Measurements from ENCODE around the gene GATD1.

Gene GATD1

DNA sequence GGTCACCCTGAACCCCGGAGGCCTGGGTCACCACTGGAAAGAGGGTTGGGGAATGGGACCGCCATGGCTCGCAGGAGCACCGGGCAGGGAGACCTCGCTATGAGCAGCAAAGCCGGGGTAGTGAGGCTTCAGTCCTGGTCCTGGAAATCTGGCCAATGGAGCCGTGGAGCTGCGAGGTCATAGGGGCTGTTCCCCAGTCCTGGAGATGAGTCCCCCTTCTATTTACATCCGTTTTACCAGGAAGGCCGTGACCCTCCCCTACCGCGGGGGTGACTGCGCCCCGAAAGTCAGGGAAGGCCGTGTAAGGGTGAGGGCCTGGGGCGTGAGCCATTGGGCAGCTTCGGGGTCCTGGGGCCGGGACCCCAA lies 27.3 kb upstream of the GATD1 start:
- Histone ChIP-seq H3K4me1 (ENCODE audit: control insufficient read depth, insufficient read depth, low read length) (no peaks in the 10 kb centered on the region), H3K9me3 (ENCODE audit: control insufficient read depth, insufficient read depth, low read depth, low read length) (no peaks in the 10 kb centered on the region), H3K36me3 (ENCODE audit: control insufficient read depth in 2 of 2, insufficient read depth in 1 of 2, low read length in 2 of 2) (peaks cover 0 to 46% of the 10 kb centered on the region in 2 experiments; a peak in 1 of 3 replicates), H3K4me3 (ENCODE audit: low read depth, low read length) (peak overlapping the region; percentile 60), H3K27ac (ENCODE audit: extremely low read depth, low read depth, low read length) (peak overlapping the region; percentile 81)
- CTCF ChIA-PET: interaction anchor here (1.0 to 1.1 kb wide), 2 partner anchors 15 to 34 kb away, joined by 3 read pairs; no protein-coding TSS in a partner anchor
- POLR2A ChIA-PET: interaction anchor here (1.0 to 5.2 kb wide), 2 partner anchors 13 to 236 kb away, joined by 3 to 42 read pairs; partner anchors contain the start of gene PNPLA2
- TF ChIP-seq, protein P1, sequence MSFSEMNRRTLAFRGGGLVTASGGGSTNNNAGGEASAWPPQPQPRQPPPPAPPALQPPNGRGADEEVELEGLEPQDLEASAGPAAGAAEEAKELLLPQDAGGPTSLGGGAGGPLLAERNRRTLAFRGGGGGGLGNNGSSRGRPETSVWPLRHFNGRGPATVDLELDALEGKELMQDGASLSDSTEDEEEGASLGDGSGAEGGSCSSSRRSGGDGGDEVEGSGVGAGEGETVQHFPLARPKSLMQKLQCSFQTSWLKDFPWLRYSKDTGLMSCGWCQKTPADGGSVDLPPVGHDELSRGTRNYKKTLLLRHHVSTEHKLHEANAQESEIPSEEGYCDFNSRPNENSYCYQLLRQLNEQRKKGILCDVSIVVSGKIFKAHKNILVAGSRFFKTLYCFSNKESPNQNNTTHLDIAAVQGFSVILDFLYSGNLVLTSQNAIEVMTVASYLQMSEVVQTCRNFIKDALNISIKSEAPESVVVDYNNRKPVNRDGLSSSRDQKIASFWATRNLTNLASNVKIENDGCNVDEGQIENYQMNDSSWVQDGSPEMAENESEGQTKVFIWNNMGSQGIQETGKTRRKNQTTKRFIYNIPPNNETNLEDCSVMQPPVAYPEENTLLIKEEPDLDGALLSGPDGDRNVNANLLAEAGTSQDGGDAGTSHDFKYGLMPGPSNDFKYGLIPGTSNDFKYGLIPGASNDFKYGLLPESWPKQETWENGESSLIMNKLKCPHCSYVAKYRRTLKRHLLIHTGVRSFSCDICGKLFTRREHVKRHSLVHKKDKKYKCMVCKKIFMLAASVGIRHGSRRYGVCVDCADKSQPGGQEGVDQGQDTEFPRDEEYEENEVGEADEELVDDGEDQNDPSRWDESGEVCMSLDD (tag by site-specific recombination; IDR thresholded peaks at IDR 0.05): peak; percentile 66
- TF ChIP-seq ZNF423 (tag by site-specific recombination; IDR thresholded peaks at IDR 0.05) (no peak), ZNF510 (tag by site-specific recombination; IDR thresholded peaks at IDR 0.05; ENCODE audit: insufficient replicate concordance) (no peak), ZNF433 (tag by site-specific recombination; IDR thresholded peaks at IDR 0.05; ENCODE audit: low read depth) (no peak), ZFP41 (tag by site-specific recombination; IDR thresholded peaks at IDR 0.05; ENCODE audit: borderline replicate concordance) (no peak), ZNF777 (tag by site-specific recombination; IDR thresholded peaks at IDR 0.05; ENCODE audit: borderline replicate concordance) (no peak), ZSCAN23 (tag by site-specific recombination; IDR thresholded peaks at IDR 0.05) (no peak), IKZF3 (tag by site-specific recombination; IDR thresholded peaks at IDR 0.05) (no peak), ZNF341 (tag by site-specific recombination; IDR thresholded peaks at IDR 0.05; ENCODE audit: low read depth) (peak; percentile 48), TSHZ1 (tag by site-specific recombination; IDR thresholded peaks at IDR 0.05; ENCODE audit: borderline replicate concordance) (no peak), GFI1B (tag by site-specific recombination; IDR thresholded peaks at IDR 0.05) (no peak), BCL11B (tag by site-specific recombination; IDR thresholded peaks at IDR 0.05; ENCODE audit: low read depth) (no peak), ZNF791 (tag by site-specific recombination; IDR thresholded peaks at IDR 0.05) (no peak), REPIN1 (tag by site-specific recombination; IDR thresholded peaks at IDR 0.05; ENCODE audit: low read depth) (no peak), ZXDB (tag by site-specific recombination; IDR thresholded peaks at IDR 0.05) (no peak), ZNF639 (tag by site-specific recombination; IDR thresholded peaks at IDR 0.05) (no peak), ZNF391 (tag by site-specific recombination; IDR thresholded peaks at IDR 0.05; ENCODE audit: borderline replicate concordance, low read depth) (no peak), MEIS1 (CRISPR knock-in tag; IDR thresholded peaks at IDR 0.05; ENCODE audit: borderline replicate concordance) (no peak), ZNF335 (tag by site-specific recombination; conservative IDR thresholded peaks at IDR 0.05) (0 out of 2 replicates have a peak, but pooled peaks have one; percentile 1), KLF16 (tag by site-specific recombination; IDR thresholded peaks at IDR 0.05) (no peak), ZEB2 (tag by site-specific recombination; IDR thresholded peaks at IDR 0.05) (no peak)
- TF ChIP-seq, protein P2, sequence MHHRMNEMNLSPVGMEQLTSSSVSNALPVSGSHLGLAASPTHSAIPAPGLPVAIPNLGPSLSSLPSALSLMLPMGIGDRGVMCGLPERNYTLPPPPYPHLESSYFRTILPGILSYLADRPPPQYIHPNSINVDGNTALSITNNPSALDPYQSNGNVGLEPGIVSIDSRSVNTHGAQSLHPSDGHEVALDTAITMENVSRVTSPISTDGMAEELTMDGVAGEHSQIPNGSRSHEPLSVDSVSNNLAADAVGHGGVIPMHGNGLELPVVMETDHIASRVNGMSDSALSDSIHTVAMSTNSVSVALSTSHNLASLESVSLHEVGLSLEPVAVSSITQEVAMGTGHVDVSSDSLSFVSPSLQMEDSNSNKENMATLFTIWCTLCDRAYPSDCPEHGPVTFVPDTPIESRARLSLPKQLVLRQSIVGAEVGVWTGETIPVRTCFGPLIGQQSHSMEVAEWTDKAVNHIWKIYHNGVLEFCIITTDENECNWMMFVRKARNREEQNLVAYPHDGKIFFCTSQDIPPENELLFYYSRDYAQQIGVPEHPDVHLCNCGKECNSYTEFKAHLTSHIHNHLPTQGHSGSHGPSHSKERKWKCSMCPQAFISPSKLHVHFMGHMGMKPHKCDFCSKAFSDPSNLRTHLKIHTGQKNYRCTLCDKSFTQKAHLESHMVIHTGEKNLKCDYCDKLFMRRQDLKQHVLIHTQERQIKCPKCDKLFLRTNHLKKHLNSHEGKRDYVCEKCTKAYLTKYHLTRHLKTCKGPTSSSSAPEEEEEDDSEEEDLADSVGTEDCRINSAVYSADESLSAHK (tag by site-specific recombination; IDR thresholded peaks at IDR 0.05): no peak
- TF ChIP-seq, protein P3, sequence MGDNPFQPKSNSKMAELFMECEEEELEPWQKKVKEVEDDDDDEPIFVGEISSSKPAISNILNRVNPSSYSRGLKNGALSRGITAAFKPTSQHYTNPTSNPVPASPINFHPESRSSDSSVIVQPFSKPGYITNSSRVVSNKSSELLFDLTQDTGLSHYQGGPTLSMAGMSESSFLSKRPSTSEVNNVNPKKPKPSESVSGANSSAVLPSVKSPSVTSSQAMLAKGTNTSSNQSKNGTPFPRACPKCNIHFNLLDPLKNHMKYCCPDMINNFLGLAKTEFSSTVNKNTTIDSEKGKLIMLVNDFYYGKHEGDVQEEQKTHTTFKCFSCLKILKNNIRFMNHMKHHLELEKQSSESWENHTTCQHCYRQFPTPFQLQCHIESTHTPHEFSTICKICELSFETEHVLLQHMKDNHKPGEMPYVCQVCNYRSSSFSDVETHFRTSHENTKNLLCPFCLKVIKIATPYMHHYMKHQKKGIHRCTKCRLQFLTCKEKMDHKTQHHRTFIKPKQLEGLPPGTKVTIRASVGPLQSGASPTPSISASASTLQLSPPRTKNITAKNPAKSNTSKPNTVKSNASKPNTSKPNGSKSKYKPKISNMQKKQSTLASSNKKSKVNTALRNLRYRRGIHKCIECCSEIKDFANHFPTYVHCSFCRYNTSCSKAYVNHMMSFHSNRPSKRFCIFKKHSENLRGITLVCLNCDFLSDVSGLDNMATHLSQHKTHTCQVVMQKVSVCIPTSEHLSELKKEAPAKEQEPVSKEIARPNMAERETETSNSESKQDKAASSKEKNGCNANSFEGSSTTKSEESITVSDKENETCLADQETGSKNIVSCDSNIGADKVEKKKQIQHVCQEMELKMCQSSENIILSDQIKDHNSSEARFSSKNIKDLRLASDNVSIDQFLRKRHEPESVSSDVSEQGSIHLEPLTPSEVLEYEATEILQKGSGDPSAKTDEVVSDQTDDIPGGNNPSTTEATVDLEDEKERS (tag by site-specific recombination; IDR thresholded peaks at IDR 0.05): no peak
- TF ChIP-seq, protein P4, sequence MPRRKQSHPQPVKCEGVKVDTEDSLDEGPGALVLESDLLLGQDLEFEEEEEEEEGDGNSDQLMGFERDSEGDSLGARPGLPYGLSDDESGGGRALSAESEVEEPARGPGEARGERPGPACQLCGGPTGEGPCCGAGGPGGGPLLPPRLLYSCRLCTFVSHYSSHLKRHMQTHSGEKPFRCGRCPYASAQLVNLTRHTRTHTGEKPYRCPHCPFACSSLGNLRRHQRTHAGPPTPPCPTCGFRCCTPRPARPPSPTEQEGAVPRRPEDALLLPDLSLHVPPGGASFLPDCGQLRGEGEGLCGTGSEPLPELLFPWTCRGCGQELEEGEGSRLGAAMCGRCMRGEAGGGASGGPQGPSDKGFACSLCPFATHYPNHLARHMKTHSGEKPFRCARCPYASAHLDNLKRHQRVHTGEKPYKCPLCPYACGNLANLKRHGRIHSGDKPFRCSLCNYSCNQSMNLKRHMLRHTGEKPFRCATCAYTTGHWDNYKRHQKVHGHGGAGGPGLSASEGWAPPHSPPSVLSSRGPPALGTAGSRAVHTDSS (tag by site-specific recombination; IDR thresholded peaks at IDR 0.05): no peak

Measured in HEK293 (cell line).